Kidney capillary endothelial cell (primary cell): Measurements from ENCODE around the gene CBFA2T2.
"Not testable (repeated sequence)": the region's sequence is repeated elsewhere in the genome, so short reads cannot be mapped to it uniquely, and the experiment has no call there.

Experiments used
- DNase-seq: peaks from one replicate; pipeline ENCODE4 v3.0.0-alpha.2; 2018; ENCODE audit warnings: low spot score

Gene CBFA2T2

DNA sequence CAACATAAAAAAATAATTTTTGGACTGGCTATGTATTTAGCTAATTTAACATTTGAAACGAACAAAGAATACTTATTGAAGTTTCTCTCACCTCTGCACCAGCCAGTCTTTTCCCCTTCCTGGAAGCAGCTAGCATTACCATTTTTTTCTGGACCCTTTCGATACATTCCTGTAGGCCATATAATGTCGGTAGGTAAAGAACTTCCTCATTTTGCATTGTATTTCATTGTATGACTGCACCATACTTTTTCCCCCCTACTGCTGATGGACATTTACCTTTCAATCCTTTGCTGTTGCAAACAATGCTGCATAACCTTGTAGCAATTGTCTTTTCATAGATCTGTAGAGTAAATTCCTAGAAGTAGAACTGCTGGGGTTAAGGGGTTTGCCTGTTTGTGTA is 17.6 kb downstream of the CBFA2T2 start:
- no peak for DNase-seq

DNA sequence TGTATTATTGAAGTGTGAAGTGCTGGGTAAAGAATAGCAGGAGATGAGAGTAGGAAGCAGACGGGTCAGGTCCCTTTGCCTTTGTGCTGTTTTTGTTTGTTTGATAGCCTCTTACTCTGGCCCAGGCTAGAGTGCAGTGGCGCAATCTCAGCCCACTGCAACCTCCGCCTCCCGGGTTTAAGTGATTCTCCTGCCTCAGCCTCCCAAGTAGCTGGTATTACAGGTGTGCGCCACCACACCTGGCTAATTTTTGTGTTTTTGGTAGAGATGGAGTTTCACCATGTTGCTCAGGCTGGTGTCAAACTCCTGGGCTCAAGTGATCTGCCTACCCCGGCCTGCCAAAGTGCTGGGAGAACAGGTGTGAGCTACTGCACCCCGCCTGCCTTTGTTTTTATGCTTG is 18.1 kb downstream of the CBFA2T2 start:
- DNase-seq, result not testable (repeated sequence)

DNA sequence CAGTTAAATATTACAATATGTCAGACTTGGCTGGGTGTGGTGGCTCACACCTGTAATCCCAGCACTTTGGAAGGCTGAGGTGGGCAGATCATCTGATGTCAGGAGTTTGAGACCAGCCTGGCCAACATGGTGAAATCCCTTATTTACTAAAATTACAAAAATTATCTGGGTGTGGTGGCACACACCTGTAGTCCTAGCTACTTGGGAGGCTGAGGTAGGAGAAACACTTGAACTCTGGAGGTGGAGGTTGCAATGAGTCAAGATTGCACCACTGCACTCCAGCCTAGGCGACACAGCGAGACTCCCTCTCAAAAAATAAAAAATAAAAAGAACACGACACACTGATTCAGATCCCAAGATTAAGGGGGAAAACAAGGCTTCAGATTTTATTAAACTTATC is 19.2 kb downstream of the CBFA2T2 start:
- not testable (repeated sequence) for DNase-seq

DNA sequence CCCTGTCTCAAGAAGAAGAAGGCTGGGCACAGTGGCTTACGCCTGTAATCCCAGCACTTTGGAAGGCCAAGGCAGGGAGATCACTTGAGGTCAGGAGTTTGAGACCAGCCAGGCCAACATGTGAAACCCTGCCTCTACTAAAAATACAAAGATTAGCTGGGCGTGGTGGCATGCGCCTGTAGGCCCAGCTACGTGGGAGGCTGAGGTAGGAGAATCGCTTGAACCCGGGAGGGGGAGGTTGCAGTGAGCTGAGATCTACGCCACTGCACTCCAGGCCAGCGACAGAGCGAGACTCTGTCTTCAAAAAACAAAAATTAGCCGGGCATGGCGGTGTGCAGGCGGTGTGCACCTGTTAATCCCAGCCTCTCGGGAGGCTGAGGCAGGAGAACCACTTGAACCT is 22.0 kb downstream of the CBFA2T2 start:
- DNase-seq, result not testable (repeated sequence)

DNA sequence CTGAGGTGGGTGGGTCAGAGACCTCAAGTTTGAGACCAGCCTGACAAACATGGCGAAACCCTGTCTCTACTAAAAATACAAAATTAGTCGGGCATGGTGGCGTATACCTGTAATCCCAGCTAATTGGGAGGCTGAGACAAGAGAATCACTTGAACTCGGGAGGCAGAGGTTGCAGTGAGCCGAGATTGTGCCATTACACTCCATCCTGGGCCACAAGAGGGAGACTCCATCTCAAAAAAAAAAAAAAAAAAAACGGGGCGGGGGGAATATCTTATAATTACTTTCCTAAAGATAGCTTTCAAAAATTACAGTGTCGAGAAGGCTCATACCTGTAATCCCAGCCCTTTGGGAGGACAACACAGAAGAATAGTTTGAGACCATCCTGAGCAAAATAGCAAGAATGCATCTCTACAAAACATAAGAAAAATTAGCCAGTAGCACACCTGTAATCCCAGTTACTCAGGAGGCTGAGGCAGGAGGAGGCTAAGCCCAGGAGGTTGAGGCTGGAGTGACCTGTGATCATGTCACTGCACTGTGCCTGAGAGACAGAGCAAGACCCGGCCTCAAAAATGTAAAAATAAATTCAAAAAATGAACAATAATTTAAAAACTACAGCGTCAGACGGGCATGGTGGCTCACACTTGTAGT is 25.8 kb downstream of the CBFA2T2 start:
- DNase-seq, result no peak

DNA sequence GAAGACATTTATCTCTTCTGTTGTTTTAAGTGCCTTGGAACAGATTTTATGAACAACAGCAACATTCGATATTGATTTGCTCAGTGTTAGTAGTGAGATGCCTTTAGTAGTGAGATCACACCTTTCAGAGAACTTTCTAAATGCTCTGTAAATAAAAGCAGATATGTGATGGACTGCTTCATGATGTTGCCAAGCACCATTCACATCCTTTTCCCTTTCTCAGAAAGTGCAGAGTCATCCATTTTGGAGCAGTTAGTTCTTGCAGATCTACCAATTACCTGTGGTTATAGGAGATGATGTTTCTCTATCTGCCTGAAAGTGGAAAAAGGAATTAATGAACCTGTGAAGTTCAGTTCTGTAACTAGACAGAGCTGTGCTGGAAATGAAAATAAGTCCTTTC is 27.0 kb downstream of the CBFA2T2 start:
- DNase-seq, result no peak

DNA sequence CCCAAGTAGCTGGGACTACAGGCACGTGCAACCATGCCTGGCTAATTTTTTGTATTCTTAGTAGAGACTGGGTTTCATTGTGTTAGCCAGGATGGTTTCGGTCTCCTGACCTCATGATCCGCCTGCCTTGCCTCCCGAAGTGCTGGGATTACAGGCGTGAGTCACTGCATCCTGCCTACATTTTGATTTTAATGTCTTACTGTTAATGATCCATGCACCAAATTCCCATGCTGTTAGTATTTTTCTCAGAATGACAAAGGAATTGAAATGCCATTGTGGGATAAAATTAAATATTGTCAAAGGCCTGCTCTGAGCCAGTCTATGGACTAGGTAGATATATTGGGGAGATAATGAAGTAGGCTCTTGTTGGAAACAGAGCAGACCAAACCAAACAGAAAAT is 28.2 kb downstream of the CBFA2T2 start:
- peak; percentile 86 for DNase-seq

DNA sequence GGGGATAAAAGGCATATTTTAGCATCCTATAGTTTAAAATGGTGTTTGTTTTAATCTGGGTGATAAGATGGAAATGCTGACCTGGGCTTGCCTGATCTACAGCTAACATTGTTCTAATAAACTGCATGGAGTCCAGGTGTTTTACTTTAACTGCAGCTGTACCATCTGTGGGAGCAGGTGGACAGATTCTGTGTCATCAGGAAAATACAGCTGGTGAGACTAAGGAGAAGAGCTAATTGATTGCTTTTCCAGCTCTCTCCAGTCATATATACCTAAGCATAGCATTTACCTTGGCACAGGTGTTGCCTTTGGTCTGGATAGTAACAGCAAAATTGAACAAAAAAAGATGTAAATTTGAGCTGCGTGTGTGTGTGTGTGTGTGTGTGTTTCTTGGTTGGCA is 31.6 kb downstream of the CBFA2T2 start:
- no peak for DNase-seq

DNA sequence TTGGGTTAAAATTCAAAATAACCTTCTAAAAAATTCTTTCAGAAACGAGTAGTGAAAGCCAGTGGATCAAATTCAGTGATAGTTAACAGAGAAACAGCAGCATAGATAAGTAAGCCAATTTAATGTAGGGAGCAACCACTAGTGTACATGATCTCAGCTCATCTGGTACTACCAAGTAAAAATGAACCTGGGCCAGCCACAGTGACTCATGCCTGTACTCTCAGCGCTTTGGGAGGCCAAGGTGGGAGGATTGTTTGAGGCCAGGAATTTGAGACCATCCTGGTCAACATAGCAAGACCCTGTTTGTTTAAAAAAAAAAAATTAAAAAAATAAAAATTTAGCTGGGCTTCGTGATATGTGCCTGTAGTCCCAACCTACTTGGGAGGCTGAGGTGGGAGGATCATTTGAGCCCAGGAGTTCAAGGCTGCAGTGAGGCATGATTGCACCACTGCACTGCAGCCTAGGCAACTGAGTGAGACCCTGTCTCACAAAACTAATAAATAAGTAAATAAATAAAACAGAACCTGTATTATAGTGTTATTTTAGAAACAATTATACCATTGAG is 32.4 kb downstream of the CBFA2T2 start:
- DNase-seq, result no peak

DNA sequence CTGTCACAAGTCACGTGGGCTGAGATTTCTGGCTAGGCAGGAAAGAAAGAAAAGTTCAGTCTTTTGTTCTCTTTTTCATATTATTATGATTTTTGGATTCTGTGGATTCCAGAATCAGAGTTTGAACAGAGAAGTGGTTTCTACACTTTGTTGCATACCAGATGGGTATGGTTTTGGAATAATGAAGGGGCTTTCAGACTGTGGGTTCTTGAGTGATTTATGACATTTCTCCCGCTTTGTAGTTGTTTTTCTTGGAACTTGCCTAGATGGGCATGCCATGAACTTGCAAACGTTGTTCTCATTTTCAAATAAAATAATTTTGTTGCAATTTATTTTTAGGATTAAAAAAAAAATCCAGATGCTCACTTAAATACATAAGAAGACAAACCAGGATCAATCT is 34.4 kb downstream of the CBFA2T2 start:
- DNase-seq, result no peak

DNA sequence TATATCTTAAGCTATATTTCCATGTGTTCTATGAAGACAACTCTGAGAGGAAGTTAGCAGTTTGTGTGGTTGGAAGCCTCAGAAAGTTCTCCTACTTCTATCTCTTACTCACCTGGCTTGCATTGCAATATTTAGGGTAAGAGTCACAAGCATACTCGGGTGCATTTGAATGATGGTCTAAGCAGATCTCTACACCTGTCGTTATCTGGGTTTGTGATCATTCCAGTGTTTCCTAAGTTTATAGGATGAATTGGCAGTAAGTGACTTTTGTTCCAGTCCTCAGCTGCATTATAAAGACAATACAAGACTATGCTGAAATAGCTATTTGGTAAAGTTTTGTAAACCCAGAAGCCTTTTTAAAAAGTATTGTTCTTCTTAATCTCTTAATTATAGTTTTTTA is 36.9 kb downstream of the CBFA2T2 start:
- DNase-seq, result no peak

DNA sequence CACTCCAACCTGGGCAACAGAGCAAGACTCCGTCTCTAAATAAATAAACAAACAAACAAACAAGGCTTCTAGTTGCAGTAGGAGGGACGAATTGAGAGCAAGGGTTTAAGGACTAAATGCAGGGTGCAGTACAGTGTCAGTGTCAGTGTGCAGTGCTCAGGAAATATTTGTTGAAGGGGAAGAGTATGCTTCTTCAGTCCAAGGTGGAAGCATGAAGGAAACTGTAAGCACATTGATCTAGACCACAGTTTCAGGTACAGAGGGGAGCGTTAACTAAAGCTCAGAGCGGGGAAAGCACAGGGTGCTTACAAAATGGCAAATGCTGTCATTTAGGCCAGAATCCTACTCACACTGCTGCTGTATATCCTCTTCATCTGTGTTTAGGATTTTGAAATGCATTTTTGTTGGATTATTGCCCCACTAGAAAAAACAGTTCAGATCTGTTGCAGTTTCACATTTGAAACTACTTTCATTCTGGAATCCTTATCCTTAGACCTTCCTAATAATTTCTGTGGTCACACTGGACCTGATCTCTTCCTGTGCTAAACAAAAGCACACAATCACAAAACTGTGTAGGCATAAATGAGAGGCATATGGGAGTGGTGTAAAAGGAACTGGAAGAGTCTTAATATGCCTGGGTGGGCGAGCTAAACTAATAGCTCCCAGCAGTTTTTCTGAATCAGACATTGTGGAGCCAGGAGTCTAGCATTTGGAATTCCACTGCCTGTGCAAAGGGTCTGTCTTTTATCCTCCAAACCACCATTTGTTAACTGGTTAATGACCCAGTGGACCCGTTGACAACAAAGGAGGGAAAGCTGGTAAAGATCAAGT is 41.4 kb downstream of the CBFA2T2 start:
- DNase-seq, result no peak

DNA sequence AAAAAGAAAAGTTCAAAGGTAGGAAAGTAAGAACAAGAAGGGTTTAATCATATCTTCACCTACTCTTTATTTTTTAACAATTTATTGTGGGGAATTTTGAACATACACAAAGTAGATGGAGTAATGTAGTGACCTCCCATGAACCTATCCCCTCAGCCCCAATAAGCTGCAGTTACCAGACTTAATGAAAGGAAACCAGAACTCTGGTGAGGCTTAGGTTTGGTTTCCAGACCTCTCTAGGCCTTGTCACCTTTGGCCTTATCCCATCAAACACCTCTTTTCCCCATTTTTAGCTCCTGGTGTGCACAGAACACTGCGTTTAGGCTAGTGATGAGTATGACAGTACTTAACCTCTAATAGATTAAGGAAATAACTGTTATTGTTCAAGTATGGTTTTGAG is 42.0 kb downstream of the CBFA2T2 start:
- DNase-seq, result no peak

DNA sequence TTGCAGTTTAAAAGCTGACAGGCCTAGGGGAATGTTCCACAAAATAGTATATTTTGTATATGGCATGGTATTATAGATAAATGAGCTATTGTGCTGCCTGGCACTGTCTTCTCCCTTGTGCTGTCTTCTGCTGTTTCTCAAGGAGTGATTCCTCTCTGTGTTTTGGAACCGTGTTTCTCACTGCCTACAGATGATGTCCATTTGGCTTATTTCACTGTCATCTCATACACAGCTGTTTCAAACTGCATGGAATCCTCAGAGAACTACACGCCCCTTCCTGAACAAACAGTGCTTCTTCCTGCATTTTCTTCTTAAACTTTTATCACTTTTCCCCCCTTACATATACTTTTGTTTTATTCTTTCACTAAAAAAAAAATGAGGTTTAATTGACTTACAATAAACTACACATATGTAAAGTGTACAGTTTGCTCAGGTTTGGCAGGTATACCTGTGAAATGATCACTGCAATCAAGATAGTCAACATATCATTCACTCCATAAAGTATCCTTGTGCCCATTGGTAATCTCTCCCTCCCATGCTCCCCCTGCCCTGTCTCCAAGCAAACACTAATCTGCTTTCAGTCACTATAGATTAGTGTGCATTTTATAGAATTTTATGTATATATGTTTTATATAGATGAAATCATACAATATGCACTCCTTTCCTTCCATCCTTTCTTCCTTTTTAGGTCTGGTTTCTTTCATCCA is 43.0 kb downstream of the CBFA2T2 start:
- no peak for DNase-seq

DNA sequence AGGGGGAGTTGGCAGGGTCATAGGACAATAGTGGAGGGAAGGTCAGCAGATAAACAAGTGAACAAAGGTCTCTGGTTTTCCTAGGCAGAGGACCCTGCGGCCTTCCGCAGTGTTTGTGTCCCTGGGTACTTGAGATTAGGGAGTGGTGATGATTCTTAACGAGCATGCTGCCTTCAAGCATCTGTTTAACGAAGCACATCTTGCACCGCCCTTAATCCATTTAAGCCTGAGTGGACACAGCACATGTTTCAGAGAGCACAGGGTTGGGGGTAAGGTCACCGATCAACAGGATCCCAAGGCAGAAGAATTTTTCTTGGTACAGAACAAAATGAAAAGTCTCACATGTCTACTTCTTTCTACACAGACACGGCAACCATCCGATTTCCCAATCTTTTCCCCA is 45.8 kb downstream of the CBFA2T2 start:
- DNase-seq, result not testable (repeated sequence)

DNA sequence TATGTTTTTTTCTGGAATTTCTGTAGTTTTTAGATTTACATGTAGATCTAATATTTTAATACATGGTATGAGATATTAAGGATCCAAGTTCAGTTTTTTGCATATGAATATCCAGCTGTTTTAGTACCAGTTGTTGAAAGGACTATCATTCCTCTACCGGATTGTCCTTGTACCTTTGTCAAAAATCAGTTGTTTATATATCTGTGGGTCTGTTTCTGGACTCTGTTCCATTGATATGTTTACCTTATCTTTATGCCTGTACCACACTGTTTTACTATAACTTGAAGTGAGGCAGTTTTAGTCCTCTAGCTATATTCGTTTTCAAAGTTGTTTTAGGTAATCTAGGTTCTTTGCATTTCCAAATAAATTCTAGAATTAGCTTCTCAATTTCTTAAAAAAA is 47.7 kb downstream of the CBFA2T2 start:
- DNase-seq, result no peak

DNA sequence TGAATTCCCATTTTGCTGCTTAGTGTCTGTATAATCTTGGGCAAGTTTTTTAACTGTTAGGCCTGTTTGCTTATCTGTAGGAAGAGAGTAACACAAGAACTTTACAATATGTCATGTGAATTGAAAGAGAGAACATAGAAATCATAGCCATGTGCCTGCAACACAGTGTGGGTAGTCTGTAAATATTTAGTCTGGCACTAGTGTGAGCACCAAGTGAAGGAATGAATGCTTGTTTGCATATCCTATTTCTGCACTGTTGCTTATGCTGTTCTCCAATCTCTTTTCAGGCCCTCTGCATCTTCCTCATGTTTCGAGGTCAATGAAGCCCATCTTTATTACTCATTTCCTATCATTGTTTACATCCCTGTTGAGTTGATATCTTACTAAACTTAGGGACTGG is 49.2 kb downstream of the CBFA2T2 start:
- DNase-seq, result peak; percentile 73

DNA sequence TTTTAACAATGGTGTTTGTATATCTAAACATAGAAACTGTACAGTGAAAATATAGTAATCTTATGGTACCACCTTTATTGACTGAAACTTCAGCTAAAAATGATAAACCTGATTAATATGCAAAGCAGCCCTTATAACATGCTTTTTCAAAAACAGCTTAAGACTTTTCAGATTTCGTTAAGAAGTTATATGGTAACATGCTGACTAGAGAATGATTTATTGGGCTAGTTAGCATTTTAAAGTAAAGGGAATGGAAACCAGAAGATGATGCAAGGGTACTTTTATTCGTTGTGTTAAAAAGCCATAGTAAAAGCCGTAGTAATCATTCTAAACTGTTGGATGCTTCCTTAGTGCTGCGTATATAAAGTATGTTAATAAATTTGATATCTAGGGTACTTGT is 50.5 kb downstream of the CBFA2T2 start:
- DNase-seq, result no peak

DNA sequence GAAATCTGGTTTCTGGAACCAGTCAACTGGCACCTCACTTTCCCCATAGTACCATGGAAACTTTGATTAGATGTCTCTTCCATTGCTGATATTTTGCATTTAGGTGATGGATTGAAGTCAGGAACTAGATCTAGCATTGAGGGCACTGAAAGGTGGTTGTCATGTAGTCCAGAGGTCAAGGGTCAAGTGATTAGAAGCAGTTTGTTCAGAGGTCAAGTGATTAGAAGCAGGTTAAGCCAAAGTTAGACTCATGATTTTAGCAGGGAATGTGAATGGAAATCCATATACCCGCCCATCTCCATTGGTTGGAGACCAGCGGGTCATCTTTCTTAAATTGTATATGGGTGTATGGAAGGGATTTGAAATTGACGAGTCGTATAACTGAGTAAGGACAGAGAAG is 51.2 kb downstream of the CBFA2T2 start:
- DNase-seq, result no peak

DNA sequence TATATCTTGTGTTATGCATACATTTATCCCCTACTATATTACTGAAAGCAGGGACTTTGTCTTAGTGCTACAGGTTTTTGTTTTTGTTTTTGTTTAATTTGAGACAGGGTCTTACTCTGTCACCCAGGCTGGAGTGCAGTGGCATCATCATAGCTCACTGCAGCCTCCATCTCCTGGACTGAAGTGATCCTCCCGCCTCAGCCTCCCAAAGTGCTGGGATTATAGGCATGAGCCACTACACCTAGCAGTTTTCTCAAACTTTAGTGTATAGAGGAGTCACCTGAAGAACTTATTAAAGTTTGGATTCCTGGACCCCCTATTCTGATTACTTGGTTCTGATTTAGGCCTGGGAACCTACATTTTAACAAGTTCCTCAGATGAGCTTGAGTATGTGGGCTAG is 51.9 kb downstream of the CBFA2T2 start:
- no peak for DNase-seq

DNA sequence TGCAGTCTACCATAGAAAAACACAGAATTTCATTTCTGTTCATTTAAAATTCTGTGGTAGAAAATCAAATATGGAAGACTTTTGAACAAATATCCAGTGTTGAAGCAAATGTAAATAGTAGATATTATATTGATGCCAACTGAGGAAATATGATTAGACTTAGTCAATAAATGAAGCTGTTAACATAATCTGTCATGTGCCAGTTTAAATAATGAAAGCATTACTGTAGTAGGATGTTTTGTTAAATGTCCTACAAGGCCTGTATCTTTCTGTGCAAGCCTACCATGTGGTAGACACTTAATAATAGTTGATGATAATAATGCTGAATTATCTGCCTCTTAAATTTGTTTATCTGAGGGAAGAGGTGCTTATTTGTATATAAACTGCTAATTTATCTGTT is 55.9 kb downstream of the CBFA2T2 start:
- DNase-seq, result no peak

DNA sequence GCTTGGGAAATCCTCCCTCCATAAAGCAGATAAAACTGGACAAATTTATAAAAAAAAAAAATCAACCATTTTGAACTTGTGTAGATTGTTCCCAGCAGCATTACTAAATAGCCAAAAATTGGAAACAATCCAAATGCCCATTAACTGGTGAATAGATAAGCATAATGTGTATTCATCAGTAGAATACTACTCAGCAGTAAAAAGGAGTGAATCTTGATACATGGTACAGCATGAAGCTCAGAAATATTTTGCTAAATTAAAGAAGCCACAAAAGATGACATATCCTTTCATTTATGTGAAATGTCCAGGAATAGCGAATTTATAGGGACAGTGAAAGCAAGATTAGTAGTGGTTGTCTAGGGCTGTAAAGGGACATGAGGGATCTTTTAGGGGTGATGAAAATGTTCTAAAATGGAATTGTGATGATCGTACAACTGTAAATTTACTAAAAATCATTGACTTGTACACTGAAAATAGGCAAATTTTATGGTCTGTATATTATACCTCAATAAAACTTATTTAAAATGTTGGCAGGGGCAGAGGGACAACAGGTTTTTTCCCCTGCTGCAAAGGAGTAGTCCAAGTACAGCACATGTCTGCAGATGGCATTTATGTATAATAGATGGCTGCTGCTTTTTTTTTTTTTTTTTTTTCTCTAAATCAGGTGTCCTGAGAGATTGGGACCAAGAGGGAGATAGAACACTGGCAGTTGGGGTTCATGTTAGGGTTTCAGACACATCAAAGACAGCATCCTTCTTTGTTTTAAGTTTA is 59.5 kb downstream of the CBFA2T2 start:
- DNase-seq, result no peak
